SU-DHL-6 (cell line): ENCODE data around the gene DYNLT3.

ENCODE experiments used
- H2AFZ ChIP-seq: fragments of 200-600 bp; sonication (generic); 2 replicates; pipeline ENCODE4 v1.6.1; 2014; ENCODE audit warnings: low read depth, mild to moderate bottlenecking, moderate library complexity, mixed read lengths, antibody characterized with exemption, low read length; ENCODE audit not compliant: severe bottlenecking
- H3F3A ChIP-seq: fragments of 200-600 bp; shearing (Covaris generic); 2 replicates; pipeline ENCODE4 v1.6.0; 2016; ENCODE audit warnings: antibody characterized with exemption, mild to moderate bottlenecking; ENCODE audit not compliant: insufficient read depth
- H3K27ac ChIP-seq: fragments of 200-600 bp; sonication (generic); 2 replicates; pipeline ENCODE4 v1.5.1; 2016; ENCODE audit warnings: low read depth, mild to moderate bottlenecking, low read length, moderate library complexity, mixed read lengths
- H3K27me3 ChIP-seq: fragments of 200-600 bp; sonication (generic), shearing (Covaris generic); 2 replicates; pipeline ENCODE4 v1.6.0; 2014; ENCODE audit warnings: mild to moderate bottlenecking, low read length
- H3K36me3 ChIP-seq: fragments of 200-600 bp; sonication (generic); 2 replicates; pipeline ENCODE4 v1.6.1; 2014; ENCODE audit warnings: mild to moderate bottlenecking, low read length, mixed read lengths
- H3K4me2 ChIP-seq: fragments of 300-600, 200-600 bp; shearing (Covaris generic), sonication (generic); 2 replicates; pipeline ENCODE4 v1.6.0; 2014; ENCODE audit warnings: low read length, low read depth, mild to moderate bottlenecking; ENCODE audit not compliant: poor library complexity, severe bottlenecking
- H3K4me3 ChIP-seq: fragments of 200-600 bp; sonication (generic); 2 replicates; pipeline ENCODE4 v1.5.1; 2014; ENCODE audit warnings: antibody characterized with exemption, low read length, mild to moderate bottlenecking, mixed read lengths; ENCODE audit not compliant: insufficient read depth, poor library complexity, severe bottlenecking
- H3K79me2 ChIP-seq: fragments of 200-600 bp; sonication (generic); 2 replicates; pipeline ENCODE4 v1.6.1; 2014; ENCODE audit warnings: mild to moderate bottlenecking, low read length, moderate library complexity; ENCODE audit not compliant: insufficient read depth
- H3K9ac ChIP-seq: fragments of 200-600 bp; sonication (generic); 2 replicates; pipeline ENCODE4 v1.7.0; 2014; ENCODE audit warnings: mild to moderate bottlenecking, low read length
- H3K9me2 ChIP-seq: fragments of 200-600 bp; sonication (generic); replicated peaks from 2 replicates; pipeline ENCODE4 v1.6.1; 2014; ENCODE audit warnings: low read length; ENCODE audit not compliant: insufficient read depth
- H3K9me3 ChIP-seq: fragments of 200-600 bp; sonication (generic); 2 replicates; pipeline ENCODE4 v1.6.1; 2014; ENCODE audit warnings: low read length, mixed read lengths; ENCODE audit not compliant: insufficient read depth
- H4K20me1 ChIP-seq: fragments of 200-600 bp; sonication (generic); 2 replicates; pipeline ENCODE4 v1.6.1; 2014; ENCODE audit warnings: low read depth, mild to moderate bottlenecking, antibody characterized with exemption, low read length, moderate library complexity, mixed read lengths
- CTCF ChIP-seq: fragments of 200-600 bp; sonication (generic); IDR thresholded peaks from one replicate; pipeline ENCODE4 v1.5.1; 2017; ENCODE audit warnings: antibody characterized with exemption, mild to moderate bottlenecking, low read length, moderate library complexity; ENCODE audit not compliant: insufficient read depth, poor library complexity, severe bottlenecking
- EZH2phosphoT487 ChIP-seq: fragments of 200-600 bp; sonication (generic), shearing (Covaris generic); conservative IDR thresholded peaks from 2 replicates; pipeline ENCODE4 v1.6.1; 2018; ENCODE audit warnings: mild to moderate bottlenecking, antibody characterized with exemption, low read length, moderate library complexity, mixed read lengths

Gene DYNLT3

GRCh38 chrX:37815366-37815765 is 32.0 kb downstream of the DYNLT3 start:
- Histone ChIP-seq H4K20me1 (no peaks in the 10 kb centered on the region), H2AFZ (no peak overlapping the region), H3K9me3 (no peaks in the 10 kb centered on the region), H3K27ac (peak overlapping the region; percentile 98), H3K4me3 (no peak overlapping the region), H3K9me2 (no peaks in the 10 kb centered on the region), H3K27me3 (no peaks in the 10 kb centered on the region), H3K4me2 (peak overlapping the region; percentile 85), H3K79me2 (no peaks in the 10 kb centered on the region), H3F3A (peaks cover 32% of the 10 kb centered on the region), H3K9ac (no peak overlapping the region), H3K36me3 (no peaks in the 10 kb centered on the region)
- TF ChIP-seq CTCF (no peak), EZH2phosphoT487 (no peak)

GRCh38 chrX:37813570-37813969 is 33.8 kb downstream of the DYNLT3 start:
- no peak for TF ChIP-seq CTCF
- no peak for TF ChIP-seq EZH2phosphoT487
- no peak overlapping the region for H3K4me3 ChIP-seq
- H3K27me3 ChIP-seq: no peaks in the 10 kb centered on the region
- peaks cover 27% of the 10 kb centered on the region for H3F3A ChIP-seq
- no peaks in the 10 kb centered on the region for H3K9me3 ChIP-seq
- no peaks in the 10 kb centered on the region for H4K20me1 ChIP-seq
- H3K36me3 ChIP-seq: no peaks in the 10 kb centered on the region
- H3K79me2 ChIP-seq: no peaks in the 10 kb centered on the region
- H3K9ac ChIP-seq: no peak overlapping the region
- no peak overlapping the region for H2AFZ ChIP-seq
- peak overlapping the region; percentile 61 for H3K4me2 ChIP-seq
- H3K27ac ChIP-seq: peak overlapping the region; percentile 58; the same call in 1 of the 2 replicates
- H3K9me2 ChIP-seq: no peaks in the 10 kb centered on the region

- H3K27me3 ChIP-seq: no peaks in the 10 kb centered on the region
- no peaks in the 10 kb centered on the region for H3K79me2 ChIP-seq
- no peak overlapping the region for H2AFZ ChIP-seq
- H3K9me3 ChIP-seq: no peaks in the 10 kb centered on the region
- no peak overlapping the region for H3K4me2 ChIP-seq
- H3K4me3 ChIP-seq: no peak overlapping the region
- H3K27ac ChIP-seq: peak overlapping the region; percentile 13; the same call in 1 of the 2 replicates
- no peaks in the 10 kb centered on the region for H3K9me2 ChIP-seq
- TF ChIP-seq EZH2phosphoT487 (no peak), CTCF (no peak)
- H4K20me1 ChIP-seq: no peaks in the 10 kb centered on the region
- peaks cover 14% of the 10 kb centered on the region for H3F3A ChIP-seq
- H3K9ac ChIP-seq: no peak overlapping the region
- no peaks in the 10 kb centered on the region for H3K36me3 ChIP-seq
Measured at GRCh38 chrX:37812110-37812509, 35.3 kb downstream of the DYNLT3 start.

- H2AFZ ChIP-seq: no peak overlapping the region
- H3K27ac ChIP-seq: no peak overlapping the region
Measured at GRCh38 chrX:37809970-37810369, 37.4 kb downstream of the DYNLT3 start.

More at GRCh38 chrX:37809970-37810369, 37.4 kb downstream of the DYNLT3 start:
- no peaks in the 10 kb centered on the region for H3K79me2 ChIP-seq
- H3K9me3 ChIP-seq: no peaks in the 10 kb centered on the region
- H3F3A ChIP-seq: no peaks in the 10 kb centered on the region
- no peaks in the 10 kb centered on the region for H3K27me3 ChIP-seq
- no peaks in the 10 kb centered on the region for H3K9me2 ChIP-seq
- H3K4me3 ChIP-seq: no peak overlapping the region
- no peak for TF ChIP-seq CTCF
- no peak for TF ChIP-seq EZH2phosphoT487
- no peak overlapping the region for H3K4me2 ChIP-seq
- H3K36me3 ChIP-seq: no peaks in the 10 kb centered on the region
- no peaks in the 10 kb centered on the region for H4K20me1 ChIP-seq
- H3K9ac ChIP-seq: no peak overlapping the region
